K562 (cell line): ENCODE data around the gene SLMAP. TPM values are rescaled to one million over a fixed set of nuclear protein-coding genes. Genes with fewer than 3 reads are reported as not detected.

ENCODE experiments used
- ATAC-seq: fragments of 200-7000 bp; cut with Tn5 transposase; 3 replicates; pipeline ENCODE4 v1.9.1; 2020; ENCODE audit warnings: moderate library complexity
- BruUV-seq: library from RNA; stranded (reverse); fragments of 400-500 nt; replicated peaks from 2 replicates; lab custom pipeline; 2021; lab: Mats Ljungman, UMichigan
- CTCF ChIA-PET: fragments of 300-600 bp; formaldehyde crosslinking; extraction: SDS; loops from one replicate; lab custom pipeline; 2021; ENCODE audit warnings: low intra/inter-chr PET ratio; lab: Yijun Ruan, JAX
- POLR2A ChIA-PET: fragments of 300-600, 350-650 bp; sonication (Branson Sonifier 250); formaldehyde crosslinking; extraction: SDS; loops from one replicate; lab custom pipeline; 2021; ENCODE audit warnings: antibody characterized with exemption, inconsistent platforms; lab: Yijun Ruan, JAX
- DNase-seq, 4 experiments: peaks; one replicate each; pipeline versions ENCODE4 v3.0.0 to v3.0.0-alpha.2; 2011 to 2018; ENCODE audit warnings: low spot score in 3 of 4, mixed read lengths in 3 of 4; ENCODE audit errors: extremely low read depth in 1 of 4
- FAIRE-seq: peaks from 2 replicates; lab custom pipeline; 2011; peaks lifted over from hg19 to GRCh38; lab: Jason Lieb, UNC
- H2AFZ ChIP-seq: 2 replicates; pipeline ENCODE4 v1.6.0; 2011; ENCODE audit warnings: low read depth, low read length, control low read depth, inconsistent platforms
- H3K27ac ChIP-seq: fragments of 200-600 bp; 3 replicates; pipeline ENCODE4 v1.8.0; 2011; ENCODE audit warnings: low read depth, mild to moderate bottlenecking, control low read depth, inconsistent platforms, low read length, moderate library complexity, mixed read lengths; ENCODE audit errors: extremely low read depth
- H3K27me3 ChIP-seq, 2 experiments: fragments of 300-600 bp in 1 of 2; 2 replicates in 1 of 2; 3 replicates in 1 of 2; pipeline versions ENCODE4 v1.6.0 to v1.8.0; 2011; ENCODE audit warnings: inconsistent platforms in 2 of 2, low read length in 2 of 2, mild to moderate bottlenecking in 1 of 2, mixed read lengths in 1 of 2, moderate library complexity in 1 of 2; ENCODE audit not compliant: control insufficient read depth in 2 of 2, insufficient read depth in 2 of 2
- H3K36me3 ChIP-seq: fragments of 300-600 bp; 3 replicates; pipeline ENCODE4 v1.8.0; 2011; ENCODE audit warnings: mild to moderate bottlenecking, low read length, inconsistent platforms; ENCODE audit not compliant: control insufficient read depth, insufficient read depth
- H3K4me1 ChIP-seq, 2 experiments: fragments of 200-600 bp in 1 of 2; replicated peaks in 1 of 2; 2 replicates in 1 of 2; 3 replicates in 1 of 2; pipeline versions ENCODE4 v1.5.1 to v1.8.0; 2011; ENCODE audit warnings: inconsistent platforms in 2 of 2, low read length in 2 of 2, mild to moderate bottlenecking in 1 of 2, mixed read lengths in 1 of 2, moderate library complexity in 1 of 2; ENCODE audit not compliant: control insufficient read depth in 2 of 2, insufficient read depth in 2 of 2
- H3K4me2 ChIP-seq: 2 replicates; pipeline ENCODE4 v1.6.1; 2011; ENCODE audit warnings: low read length, control low read depth, inconsistent platforms, mixed read lengths; ENCODE audit not compliant: insufficient read depth
- H3K4me3 ChIP-seq: fragments of 200-600 bp; sonication (generic), shearing (Covaris generic); 2 replicates; pipeline ENCODE4 v1.5.1; 2016; ENCODE audit warnings: control low read depth, inconsistent platforms
- H3K79me2 ChIP-seq: fragments of 200-600 bp; 3 replicates; pipeline ENCODE4 v1.8.0; 2011; ENCODE audit warnings: low read length, inconsistent platforms; ENCODE audit not compliant: control insufficient read depth, insufficient read depth
- H3K9ac ChIP-seq, 2 experiments: 2 replicates each; pipeline versions ENCODE4 v1.6.0 to v1.6.1; 2011; ENCODE audit warnings: low read depth in 2 of 2, low read length in 2 of 2, control low read depth in 1 of 2, inconsistent platforms in 1 of 2, mild to moderate bottlenecking in 1 of 2, mixed read lengths in 1 of 2; ENCODE audit not compliant: insufficient read depth in 1 of 2
- H3K9me1 ChIP-seq: one replicate; pipeline ENCODE4 v1.6.0; 2011; ENCODE audit warnings: inconsistent platforms, mild to moderate bottlenecking, low read length, moderate library complexity; ENCODE audit not compliant: control insufficient read depth, insufficient read depth
- H3K9me3 ChIP-seq: replicated peaks from 2 replicates; pipeline ENCODE4 v1.5.1; 2011; ENCODE audit warnings: low read depth, low read length, inconsistent platforms; ENCODE audit not compliant: control insufficient read depth, insufficient read depth
- H4K20me1 ChIP-seq: replicated peaks from 2 replicates; pipeline ENCODE4 v1.6.1; 2011; ENCODE audit warnings: low read length, inconsistent platforms, mixed read lengths; ENCODE audit not compliant: control insufficient read depth, insufficient read depth
- ARNT ChIP-seq, 2 experiments: fragments of 450-650 bp; IDR thresholded peaks; 2 replicates each; pipeline ENCODE4 v1.6.1; 2016; ENCODE audit warnings: mild to moderate bottlenecking in 1 of 2
- BHLHE40 ChIP-seq: IDR thresholded peaks from 2 replicates; pipeline ENCODE4 v1.6.1; 2011; ENCODE audit warnings: low read length, improper control_type of control experiment
- CEBPG ChIP-seq, 3 experiments: fragments of 200-800 bp in 1 of 3; sonication (Bioruptor generic) in 1 of 3; sonication (generic) in 1 of 3; formaldehyde crosslinking in 1 of 3; IDR thresholded peaks in 2 of 3; conservative IDR thresholded peaks in 1 of 3; 2 replicates each; pipeline versions ENCODE4 v1.6.1 to v1.8.0; 2016 to 2022; ENCODE audit warnings: missing compliant biosample characterization in 2 of 3, missing genetic modification characterization in 2 of 3, mild to moderate bottlenecking in 1 of 3, missing genetic modification reagents in 1 of 3
- CREB1 ChIP-seq, 2 experiments: sonication (generic) in 1 of 2; formaldehyde crosslinking in 1 of 2; IDR thresholded peaks; 2 replicates each; pipeline versions ENCODE4 v1.6.1 to v1.8.0; 2012 to 2022; ENCODE audit warnings: inconsistent platforms in 1 of 2, mild to moderate bottlenecking in 1 of 2, missing genetic modification reagents in 1 of 2, moderate library complexity in 1 of 2
- HNRNPH1 ChIP-seq: fragments of 200-400 bp; formaldehyde crosslinking; optimal IDR thresholded peaks from 2 replicates; pipeline ENCODE3; 2017; ENCODE audit warnings: low read depth, mild to moderate bottlenecking, low read length, moderate library complexity
- KLF13 ChIP-seq: fragments of 450-650 bp; IDR thresholded peaks from 2 replicates; pipeline ENCODE4 v1.6.1; 2016; ENCODE audit warnings: missing genetic modification characterization, low read depth, mild to moderate bottlenecking, missing compliant biosample characterization, moderate library complexity, borderline replicate concordance
- KLF6 ChIP-seq: fragments of 250-450 bp; sonication (Bioruptor Pico); IDR thresholded peaks from 2 replicates; pipeline ENCODE4 v1.4.0; 2020; ENCODE audit warnings: mild to moderate bottlenecking, moderate library complexity, borderline replicate concordance
- MBD2 ChIP-seq: sonication (generic); IDR thresholded peaks from 2 replicates; pipeline ENCODE4 v1.6.1; 2016; ENCODE audit warnings: low read depth, borderline replicate concordance
- NR2C2 ChIP-seq, 2 experiments: fragments of 200-800 bp in 1 of 2; sonication (Bioruptor generic) in 1 of 2; sonication (generic) in 1 of 2; formaldehyde crosslinking in 1 of 2; IDR thresholded peaks; 2 replicates each; pipeline versions ENCODE4 v1.6.1 to v1.8.0; 2016 to 2022; ENCODE audit warnings: mild to moderate bottlenecking in 1 of 2, missing compliant biosample characterization in 1 of 2, missing genetic modification characterization in 1 of 2, missing genetic modification reagents in 1 of 2
- NR2F6 ChIP-seq: fragments of 450-650 bp; formaldehyde crosslinking; IDR thresholded peaks from 2 replicates; pipeline ENCODE4 v1.4.0; 2020; ENCODE audit warnings: mild to moderate bottlenecking
- PYGO2 ChIP-seq: fragments of 450-650 bp; IDR thresholded peaks from 2 replicates; pipeline ENCODE4 v1.6.1; 2016; ENCODE audit warnings: mild to moderate bottlenecking, missing genetic modification characterization, moderate library complexity, missing compliant biosample characterization
- RAD21 ChIP-seq, 2 experiments: fragments of 250-450 bp in 1 of 2; fragments of 450-650 bp in 1 of 2; sonication (Bioruptor Pico) in 1 of 2; formaldehyde crosslinking in 1 of 2; IDR thresholded peaks in 1 of 2; conservative IDR thresholded peaks in 1 of 2; 2 replicates each; pipeline versions ENCODE4 v1.4.0 to v1.8.0; 2020 to 2022; ENCODE audit warnings: mild to moderate bottlenecking in 2 of 2, moderate library complexity in 1 of 2
- RAD51 ChIP-seq: fragments of 450-650 bp; IDR thresholded peaks from 2 replicates; pipeline ENCODE4 v1.7.1; 2016; ENCODE audit warnings: low read depth, mild to moderate bottlenecking, borderline replicate concordance
- SMARCC2 ChIP-seq: fragments of 450-650 bp; IDR thresholded peaks from 2 replicates; pipeline ENCODE4 v1.6.1; 2017; ENCODE audit warnings: antibody characterized with exemption, moderate library complexity, mild to moderate bottlenecking, low read depth
- TAL1 ChIP-seq: fragments of 450-650 bp; IDR thresholded peaks from 2 replicates; pipeline ENCODE4 v1.6.1; 2016; ENCODE audit warnings: mild to moderate bottlenecking
- TRIM24 ChIP-seq, 2 experiments: fragments of 450-650 bp; IDR thresholded peaks; 2 replicates each; pipeline ENCODE4 v1.6.1; 2016
- XRCC3 ChIP-seq: fragments of 450-650 bp; IDR thresholded peaks from 2 replicates; pipeline ENCODE4 v1.6.1; 2017; ENCODE audit warnings: mild to moderate bottlenecking, moderate library complexity
- ZBED1 ChIP-seq: IDR thresholded peaks from 2 replicates; pipeline ENCODE4 v1.6.1; 2014
- ZNF212 ChIP-seq: fragments of 450-650 bp; formaldehyde crosslinking; IDR thresholded peaks from 2 replicates; pipeline ENCODE4 v1.4.0; 2020; ENCODE audit warnings: mild to moderate bottlenecking
- ZNF239 ChIP-seq: fragments of 250-450 bp; sonication (Bioruptor Pico); IDR thresholded peaks from 2 replicates; pipeline ENCODE4 v1.4.0; 2020; ENCODE audit warnings: mild to moderate bottlenecking
- WGBS: fragments of 100-300 bp; shearing (Covaris generic); methylation state at CpG from one replicate; pipeline ENCODE4 v1.1.6; 2016; ENCODE audit warnings: low coverage, mixed read lengths; ENCODE audit not compliant: insufficient coverage; ENCODE audit errors: missing lambda C conversion rate; 5-methylcytosine and 5-hydroxymethylcytosine counted together
- in situ Hi-C: fragments of 300-500 bp; cut with MboI; formaldehyde crosslinking; loops from 4 replicates; pipeline ENCODE4 v1.15.0; 2018; ENCODE audit warnings: inconsistent platforms, mixed read lengths
- intact Hi-C: fragments of 100-400 bp; cut with micrococcal nuclease; formaldehyde crosslinking; loops from 2 replicates; pipeline ENCODE4 v1.14.2; 2022
- polyA plus RNA-seq, 8 experiments: library from polyadenylated mRNA; depleted of rRNA in 4 of 8; stranded (reverse) in 5 of 8; unstranded in 3 of 8; fragments of >200 nt; fragmentation: Nextera tagmentation in 2 of 8; fragmentation: Illumina TruSeq in 1 of 8; extraction: Ambion mirVana in 2 of 8; extraction: Trizol in 1 of 8; gene quantifications; 2 replicates each; pipeline versions ENCODE4 v1.2.1 to v1.2.3, GENCODE V29; 2011 to 2014; ENCODE audit warnings: inconsistent platforms in 1 of 8, missing spikeins in 1 of 8
- total RNA-seq, 7 experiments: library from RNA; depleted of rRNA in 6 of 7; stranded (reverse); fragments of >200 nt in 6 of 7; fragmentation: Illumina TruSeq in 2 of 7; extraction: Trizol in 2 of 7; gene quantifications; 2 replicates each; pipeline versions ENCODE4 v1.2.1 to v1.2.3, GENCODE V29; 2011 to 2021; ENCODE audit warnings: low replicate concordance in 1 of 7
- TF ChIP-seq, protein P1 (sequence below): fragments of 450-650 bp; IDR thresholded peaks from 2 replicates; pipeline ENCODE4 v1.6.1; 2017; ENCODE audit warnings: antibody characterized with exemption

SLMAP gene
- total and polyA plus RNA-seq, 9 of the 15 experiments (the other 6 are each of a cell fraction or from before 2014, with no cell fraction given), result 12.1 to 50.7 (median 28.3) TPM

GRCh38 chr3:57826245-57826951 is 70.3 kb downstream of the SLMAP start:
- no peak overlapping the region for H3K27ac ChIP-seq
- in situ Hi-C loops, result no loop called here
- TF ChIP-seq, protein P1, sequence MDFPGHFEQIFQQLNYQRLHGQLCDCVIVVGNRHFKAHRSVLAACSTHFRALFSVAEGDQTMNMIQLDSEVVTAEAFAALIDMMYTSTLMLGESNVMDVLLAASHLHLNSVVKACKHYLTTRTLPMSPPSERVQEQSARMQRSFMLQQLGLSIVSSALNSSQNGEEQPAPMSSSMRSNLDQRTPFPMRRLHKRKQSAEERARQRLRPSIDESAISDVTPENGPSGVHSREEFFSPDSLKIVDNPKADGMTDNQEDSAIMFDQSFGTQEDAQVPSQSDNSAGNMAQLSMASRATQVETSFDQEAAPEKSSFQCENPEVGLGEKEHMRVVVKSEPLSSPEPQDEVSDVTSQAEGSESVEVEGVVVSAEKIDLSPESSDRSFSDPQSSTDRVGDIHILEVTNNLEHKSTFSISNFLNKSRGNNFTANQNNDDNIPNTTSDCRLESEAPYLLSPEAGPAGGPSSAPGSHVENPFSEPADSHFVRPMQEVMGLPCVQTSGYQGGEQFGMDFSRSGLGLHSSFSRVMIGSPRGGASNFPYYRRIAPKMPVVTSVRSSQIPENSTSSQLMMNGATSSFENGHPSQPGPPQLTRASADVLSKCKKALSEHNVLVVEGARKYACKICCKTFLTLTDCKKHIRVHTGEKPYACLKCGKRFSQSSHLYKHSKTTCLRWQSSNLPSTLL, result no peak
- no peak for TF ChIP-seq MBD2
- TF ChIP-seq CEBPG (CRISPR knock-in tag; IDR thresholded peaks at IDR 0.05), result no peak
- no peak for TF ChIP-seq CEBPG (tag; conservative IDR thresholded peaks at IDR 0.05 in 1 of 2, IDR thresholded peaks at IDR 0.05 in 1 of 2)
- TF ChIP-seq XRCC3, result no peak
- no peak for TF ChIP-seq HNRNPH1
- TF ChIP-seq ZBED1, result no peak
- TF ChIP-seq RAD21 (CRISPR knock-in tag; conservative IDR thresholded peaks at IDR 0.05 in 1 of 2, IDR thresholded peaks at IDR 0.05 in 1 of 2), result peak; percentile 55 to 69
- TF ChIP-seq CREB1 (IDR thresholded peaks at IDR 0.05), result no peak
- TF ChIP-seq CREB1 (CRISPR knock-in tag; IDR thresholded peaks at IDR 0.05), result no peak
- no peak for TF ChIP-seq SMARCC2
- TF ChIP-seq KLF13 (tag), result no peak
- no peak for TF ChIP-seq TRIM24 (IDR thresholded peaks at IDR 0.05)
- no peak for TF ChIP-seq ZNF239 (CRISPR knock-in tag)
- TF ChIP-seq NR2C2 (CRISPR knock-in tag; IDR thresholded peaks at IDR 0.05), result no peak
- TF ChIP-seq NR2C2 (tag; IDR thresholded peaks at IDR 0.05), result peak; percentile 54; the same call in 1 of the 2 replicates
- no peak for TF ChIP-seq ARNT (IDR thresholded peaks at IDR 0.05)
- TF ChIP-seq PYGO2 (tag), result no peak
- TF ChIP-seq NR2F6 (CRISPR knock-in tag), result no peak
- TF ChIP-seq BHLHE40, result no peak
- no peak for TF ChIP-seq TAL1
- TF ChIP-seq KLF6, result no peak
- TF ChIP-seq RAD51, result no peak
- TF ChIP-seq ZNF212 (CRISPR knock-in tag), result no peak

More at GRCh38 chr3:57826245-57826951, 70.3 kb downstream of the SLMAP start:
- Histone ChIP-seq H3K27me3 (no peaks in the 10 kb centered on the region), H3K9me3 (no peaks in the 10 kb centered on the region), H3K9me1 (no peaks in the 10 kb centered on the region), H3K4me1 (no peaks in the 10 kb centered on the region; a peak in 1 of 5 replicates), H3K4me3 (no peak overlapping the region), H2AFZ (no peak overlapping the region), H3K9ac (no peak overlapping the region), H4K20me1 (0 out of 2 replicates have a peak, but pooled peaks cover 6% of the 10 kb centered on the region), H3K79me2 (peaks cover 40% of the 10 kb centered on the region), H3K4me2 (no peak overlapping the region), H3K36me3 (peaks cover under 1% of the 10 kb centered on the region; the same call in 1 of the 3 replicates)
- WGBS, result 100% methylated on average over 1 of the region's 1 CpG
- intact Hi-C loops, result loop anchor here (10.0 kb wide), 1 partner anchor 182 kb away; no protein-coding TSS in a partner anchor
- no peak for ATAC-seq
- no TSS peak for BruUV-seq
- no peak for FAIRE-seq
- ChIA-PET CTCF (interaction anchor here (0.6 to 2.3 kb wide), 3 partner anchors 18 to 361 kb away, joined by 4 to 10 read pairs (median 6); no protein-coding TSS in a partner anchor), POLR2A (no interaction called here)
- DNase-seq, result no peak
